HEK293 (cell line): ENCODE data around the gene CALML3.

Source experiments
- CTCF ChIA-PET: fragments of 350-600 bp; formaldehyde crosslinking; extraction: SDS; loops from one replicate; lab custom pipeline; 2021; ENCODE audit warnings: antibody characterized with exemption; lab: Yijun Ruan, JAX
- POLR2A ChIA-PET: fragments of 300-600 bp; formaldehyde crosslinking; extraction: SDS; loops from one replicate; lab custom pipeline; 2020; ENCODE audit warnings: antibody characterized with exemption, inconsistent platforms; lab: Yijun Ruan, JAX
- H3K27ac ChIP-seq: fragments of 200-500 bp; sonication (Bioruptor generic); 2 replicates; pipeline ENCODE4 v1.5.1; 2014; ENCODE audit warnings: low read depth, low read length, control low read depth, inconsistent platforms; ENCODE audit errors: extremely low read depth
- H3K36me3 ChIP-seq, 2 experiments: fragments of 200-500 bp in 1 of 2; sonication (Bioruptor generic) in 1 of 2; 1 replicate in 1 of 2; 2 replicates in 1 of 2; pipeline ENCODE4 v1.5.1; 2014 to 2017; ENCODE audit warnings: inconsistent platforms in 2 of 2, low read length in 2 of 2; ENCODE audit not compliant: control insufficient read depth in 2 of 2, insufficient read depth in 1 of 2
- H3K4me1 ChIP-seq: fragments of 200-500 bp; sonication (Bioruptor generic); 2 replicates; pipeline ENCODE4 v1.5.1; 2014; ENCODE audit warnings: mild to moderate bottlenecking, low read length, inconsistent platforms; ENCODE audit not compliant: control insufficient read depth, insufficient read depth
- H3K4me3 ChIP-seq: 2 replicates; pipeline ENCODE4 v1.5.1; 2011; ENCODE audit warnings: low read depth, mild to moderate bottlenecking, control low read depth, low read length, moderate library complexity
- H3K9me3 ChIP-seq: fragments of 200-500 bp; sonication (Bioruptor generic); 2 replicates; pipeline ENCODE4 v1.5.1; 2014; ENCODE audit warnings: low read depth, low read length, inconsistent platforms; ENCODE audit not compliant: control insufficient read depth, insufficient read depth
- FEZF1 ChIP-seq: fragments of 450-650 bp; formaldehyde crosslinking; IDR thresholded peaks from 2 replicates; pipeline ENCODE4 v1.5.1; 2016; ENCODE audit warnings: missing biosample characterization, missing genetic modification characterization
- PRDM10 ChIP-seq: fragments of 450-650 bp; formaldehyde crosslinking; IDR thresholded peaks from 2 replicates; pipeline ENCODE4 v1.5.1; 2016; ENCODE audit warnings: missing biosample characterization, missing genetic modification characterization
- REPIN1 ChIP-seq: fragments of 450-650 bp; formaldehyde crosslinking; IDR thresholded peaks from 2 replicates; pipeline ENCODE4 v1.5.1; 2017; ENCODE audit warnings: missing biosample characterization, missing genetic modification characterization, low read depth
- YY2 ChIP-seq: fragments of 450-650 bp; formaldehyde crosslinking; IDR thresholded peaks from 2 replicates; pipeline ENCODE4 v1.5.1; 2016; ENCODE audit warnings: missing biosample characterization, missing genetic modification characterization
- ZBTB1 ChIP-seq: fragments of 450-650 bp; formaldehyde crosslinking; IDR thresholded peaks from 2 replicates; pipeline ENCODE4 v1.5.1; 2016; ENCODE audit warnings: missing biosample characterization, missing genetic modification characterization
- ZBTB17 ChIP-seq: fragments of 450-650 bp; formaldehyde crosslinking; IDR thresholded peaks from 2 replicates; pipeline ENCODE4 v1.5.1; 2016; ENCODE audit warnings: missing biosample characterization, missing genetic modification characterization
- ZEB2 ChIP-seq: fragments of 450-650 bp; formaldehyde crosslinking; IDR thresholded peaks from 2 replicates; pipeline ENCODE4 v1.5.1; 2016; ENCODE audit warnings: missing biosample characterization, missing genetic modification characterization
- ZIC2 ChIP-seq: fragments of 450-650 bp; formaldehyde crosslinking; IDR thresholded peaks from 2 replicates; pipeline ENCODE4 v1.5.1; 2016; ENCODE audit warnings: missing biosample characterization, missing genetic modification characterization
- ZNF423 ChIP-seq: fragments of 450-650 bp; formaldehyde crosslinking; IDR thresholded peaks from 2 replicates; pipeline ENCODE4 v1.5.1; 2016; ENCODE audit warnings: missing biosample characterization, missing genetic modification characterization
- ZNF426 ChIP-seq: fragments of 450-650 bp; formaldehyde crosslinking; IDR thresholded peaks from 2 replicates; pipeline ENCODE4 v1.5.1; 2017; ENCODE audit warnings: missing biosample characterization, missing genetic modification characterization, mild to moderate bottlenecking, inconsistent platforms, moderate library complexity
- ZNF518A ChIP-seq: fragments of 450-650 bp; formaldehyde crosslinking; conservative IDR thresholded peaks from 2 replicates; pipeline ENCODE4 v1.5.1; 2016; ENCODE audit warnings: low read depth, missing biosample characterization, missing genetic modification characterization
- ZNF596 ChIP-seq: fragments of 450-650 bp; IDR thresholded peaks from 2 replicates; pipeline ENCODE4 v1.5.0; 2018; ENCODE audit warnings: missing biosample characterization, mild to moderate bottlenecking, missing genetic modification characterization, moderate library complexity
- ZNF707 ChIP-seq: fragments of 450-650 bp; formaldehyde crosslinking; IDR thresholded peaks from 2 replicates; pipeline ENCODE4 v1.5.1; 2016; ENCODE audit warnings: missing biosample characterization, missing genetic modification characterization
- ZNF76 ChIP-seq: fragments of 450-650 bp; formaldehyde crosslinking; IDR thresholded peaks from 2 replicates; pipeline ENCODE4; 2016; ENCODE audit warnings: low read depth, missing biosample characterization, missing genetic modification characterization, borderline replicate concordance
- TF ChIP-seq, protein P1 (sequence below): sonication (generic); formaldehyde crosslinking; IDR thresholded peaks from 2 replicates; pipeline ENCODE4 v1.8.1; 2022; ENCODE audit warnings: mild to moderate bottlenecking, moderate library complexity, missing genetic modification reagents

The CALML3 gene

DNA sequence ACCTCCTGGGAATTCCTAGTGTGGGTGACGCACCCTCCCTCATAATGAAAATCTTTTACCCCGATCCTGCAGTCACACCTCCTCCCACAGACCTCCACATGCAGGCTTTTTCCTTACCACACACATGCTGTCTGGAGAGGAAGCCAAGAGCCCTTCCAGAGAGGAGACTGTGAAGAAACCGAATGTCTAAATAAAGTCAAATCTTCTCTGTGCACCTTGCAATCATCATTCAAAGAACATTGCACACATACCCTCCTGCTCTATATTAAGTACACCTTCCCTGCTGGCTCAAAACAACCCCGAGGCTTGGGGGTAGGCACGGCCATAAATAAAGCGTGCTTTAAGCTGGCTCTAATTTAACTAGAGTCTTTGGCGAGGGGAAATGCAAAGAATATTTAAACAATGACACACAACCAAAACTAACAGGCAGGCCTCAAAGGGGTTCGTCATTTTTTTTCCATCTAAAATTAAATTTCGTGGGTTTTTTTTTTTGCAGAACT lies 34.9 kb downstream of the CALML3 start (continued):
- TF ChIP-seq ZEB2: no peak

GRCh38 chr10:5560142-5560816 lies 35.5 kb downstream of the CALML3 start:
- Histone ChIP-seq H3K4me3 (no peak overlapping the region), H3K27ac (no peak overlapping the region), H3K36me3 (no peaks in the 10 kb centered on the region), H3K9me3 (no peaks in the 10 kb centered on the region), H3K4me1 (peaks cover 10% of the 10 kb centered on the region)
- ChIA-PET CTCF (interaction anchor here (1.1 to 1.9 kb wide), 2 partner anchors 19 to 62 kb away, joined by 4 to 8 read pairs; no protein-coding TSS in a partner anchor), POLR2A (no interaction called here)
- TF ChIP-seq ZBTB17 (tag by site-specific recombination) (no peak), YY2 (no peak), ZNF518A (tag by site-specific recombination) (no peak), ZNF426 (tag by site-specific recombination) (no peak), REPIN1 (tag by site-specific recombination) (no peak), FEZF1 (no peak), ZNF76 (no peak), ZIC2 (tag by site-specific recombination) (0 out of 2 replicates have a peak, but pooled peaks have one; percentile 15), ZBTB1 (no peak), PRDM10 (tag by site-specific recombination) (0 out of 2 replicates have a peak, but pooled peaks have one; percentile 20), ZNF596 (tag by site-specific recombination) (peak; percentile 2; the same call in 1 of the 2 replicates), ZNF423 (tag by site-specific recombination) (no peak), ZNF707 (tag by site-specific recombination) (no peak)
- TF ChIP-seq, protein P1, sequence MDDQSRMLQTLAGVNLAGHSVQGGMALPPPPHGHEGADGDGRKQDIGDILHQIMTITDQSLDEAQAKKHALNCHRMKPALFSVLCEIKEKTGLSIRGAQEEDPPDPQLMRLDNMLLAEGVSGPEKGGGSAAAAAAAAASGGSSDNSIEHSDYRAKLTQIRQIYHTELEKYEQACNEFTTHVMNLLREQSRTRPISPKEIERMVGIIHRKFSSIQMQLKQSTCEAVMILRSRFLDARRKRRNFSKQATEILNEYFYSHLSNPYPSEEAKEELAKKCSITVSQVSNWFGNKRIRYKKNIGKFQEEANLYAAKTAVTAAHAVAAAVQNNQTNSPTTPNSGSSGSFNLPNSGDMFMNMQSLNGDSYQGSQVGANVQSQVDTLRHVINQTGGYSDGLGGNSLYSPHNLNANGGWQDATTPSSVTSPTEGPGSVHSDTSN: no peak
